ENCODE data around the gene DYNLRB1. TPM values are rescaled to one million over a fixed set of nuclear protein-coding genes. Genes with fewer than 3 reads are reported as not detected.
A peak's percentile ranks its signal among the peaks of the same experiment; 100 is the strongest.

DYNLRB1 gene
- total and polyA plus RNA-seq, 2 donors (not counting 3 experiments of a cell fraction or from before 2014, with no cell fraction given) = 142 to 245 TPM

GRCh38 chr20:34515484-34516246, 557 bp upstream of the DYNLRB1 start:
- Histone ChIP-seq H3K27ac (ENCODE audit: insufficient read depth, low read depth, low read length) (peak overlapping the region; percentile 76), H3K9me3 (replicated peaks; ENCODE audit: control insufficient read depth, insufficient read depth, low read length) (no peaks in the 10 kb centered on the region), H3K4me1 (ENCODE audit: control insufficient read depth, extremely low read depth, insufficient read depth, low read length) (peaks cover 16% of the 10 kb centered on the region), H4K20me1 (replicated peaks; ENCODE audit: control insufficient read depth, extremely low read depth, insufficient read depth, low read length) (no peaks in the 10 kb centered on the region), H3K9me1 (replicated peaks; ENCODE audit: control insufficient read depth, extremely low read depth, insufficient read depth, low read length) (no peaks in the 10 kb centered on the region), H2AFZ (ENCODE audit: low read depth, low read length) (peak overlapping the region; percentile 2), H3K9ac (replicated peaks; ENCODE audit: extremely low read depth, insufficient read depth, low read length) (peak overlapping the region; percentile 84), H3K79me2 (ENCODE audit: control insufficient read depth, insufficient read depth, low read length) (peaks cover 41% of the 10 kb centered on the region), H3K4me3 (replicated peaks in 1 of 3; ENCODE audit: insufficient read depth in 1 of 3, low read depth in 1 of 3, low read length in 3 of 3) (peak overlapping the region; percentile 20 to 92 (median 79)), H3K27me3 (ENCODE audit: control insufficient read depth in 2 of 2, insufficient read depth in 2 of 2, low read length in 2 of 2) (no peaks in the 10 kb centered on the region), H3K36me3 (ENCODE audit: control insufficient read depth in 2 of 2, extremely low read depth in 1 of 2, insufficient read depth in 2 of 2, low read length in 2 of 2) (peaks cover 0 to 3% of the 10 kb centered on the region in 2 experiments), H3K4me2 (ENCODE audit: insufficient read depth, low read length) (peak overlapping the region; percentile 48)
- intact Hi-C loops (cut with micrococcal nuclease) = loop anchor here (1.0 kb wide), 1 partner anchor 11 kb away; no protein-coding TSS in a partner anchor
- CTCF ChIA-PET = interaction anchor here (0.9 to 3.0 kb wide), 9 partner anchors 10 to 261 kb away, joined by 3 to 54 read pairs (median 4); no protein-coding TSS in a partner anchor
- POLR2A ChIA-PET = interaction anchor here (0.7 to 2.5 kb wide), 3 partner anchors 10 to 153 kb away, joined by 3 to 7 read pairs (median 5); partner anchors contain the start of gene ITCH
- dilution Hi-C loops (cut with MboI; ENCODE audit: extremely low pct_ligation_motif_present, low sequenced_read_pairs) = no loop called here
- TF ChIP-seq GATA2 (IDR thresholded peaks at IDR 0.05; ENCODE audit: insufficient read depth, insufficient read length, low read depth, low read length) (no peak), MAX (IDR thresholded peaks at IDR 0.05; ENCODE audit: insufficient read depth, insufficient read length) (no peak), POLR2AphosphoS5 (IDR thresholded peaks at IDR 0.05; ENCODE audit: insufficient read depth, low read depth, low read length) (no peak), EZH2 (IDR thresholded peaks at IDR 0.05; ENCODE audit: borderline replicate concordance, low read depth, low read length, severe bottlenecking) (no peak), MYC (IDR thresholded peaks at IDR 0.05; ENCODE audit: low read depth, low read length) (no peak), POLR2A (IDR thresholded peaks at IDR 0.05; ENCODE audit: low read depth, low read length) (no peak), JUN (IDR thresholded peaks at IDR 0.05; ENCODE audit: borderline replicate concordance, insufficient read depth, insufficient read length, low read depth) (no peak), FOS (IDR thresholded peaks at IDR 0.05; ENCODE audit: borderline replicate concordance, insufficient read depth, low read length) (no peak)
- TF ChIP-seq, protein P1, sequence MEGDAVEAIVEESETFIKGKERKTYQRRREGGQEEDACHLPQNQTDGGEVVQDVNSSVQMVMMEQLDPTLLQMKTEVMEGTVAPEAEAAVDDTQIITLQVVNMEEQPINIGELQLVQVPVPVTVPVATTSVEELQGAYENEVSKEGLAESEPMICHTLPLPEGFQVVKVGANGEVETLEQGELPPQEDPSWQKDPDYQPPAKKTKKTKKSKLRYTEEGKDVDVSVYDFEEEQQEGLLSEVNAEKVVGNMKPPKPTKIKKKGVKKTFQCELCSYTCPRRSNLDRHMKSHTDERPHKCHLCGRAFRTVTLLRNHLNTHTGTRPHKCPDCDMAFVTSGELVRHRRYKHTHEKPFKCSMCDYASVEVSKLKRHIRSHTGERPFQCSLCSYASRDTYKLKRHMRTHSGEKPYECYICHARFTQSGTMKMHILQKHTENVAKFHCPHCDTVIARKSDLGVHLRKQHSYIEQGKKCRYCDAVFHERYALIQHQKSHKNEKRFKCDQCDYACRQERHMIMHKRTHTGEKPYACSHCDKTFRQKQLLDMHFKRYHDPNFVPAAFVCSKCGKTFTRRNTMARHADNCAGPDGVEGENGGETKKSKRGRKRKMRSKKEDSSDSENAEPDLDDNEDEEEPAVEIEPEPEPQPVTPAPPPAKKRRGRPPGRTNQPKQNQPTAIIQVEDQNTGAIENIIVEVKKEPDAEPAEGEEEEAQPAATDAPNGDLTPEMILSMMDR (IDR thresholded peaks at IDR 0.05; ENCODE audit: extremely low read depth in 1 of 2, insufficient read depth in 1 of 2, low read depth in 1 of 2, low read length in 2 of 2) = no peak
- peak; percentile 4 for FAIRE-seq
- DNase-seq (ENCODE audit: low read depth, low spot score) = no peak
- BruUV-seq (replicated peaks) = TSS peak; percentile 61
